Measurements from ENCODE around the gene SEMA6A. TPM values are rescaled to one million over a fixed set of nuclear protein-coding genes. Genes with fewer than 3 reads are reported as not detected.

Gene SEMA6A
- total RNA-seq, 1 donor from 2014 or later, result not detected

- Mint-ChIP-seq H3K27ac (no peak overlapping the region), H3K36me3 (ENCODE audit: low read depth) (no peaks in the 10 kb centered on the region), H3K4me1 (ENCODE audit: low read depth) (no peaks in the 10 kb centered on the region), H3K27me3 (ENCODE audit: low read depth) (no peaks in the 10 kb centered on the region), H3K9me3 (no peaks in the 10 kb centered on the region), H3K4me3 (ENCODE audit: low read depth) (no peak overlapping the region)
- no peak for DNase-seq (ENCODE audit: low spot score)
- intact Hi-C loops (cut with micrococcal nuclease), result no loop called here
These were observed 155.8 kb downstream of the SEMA6A start for GRCh38 chr5:116418774-116419173.

GRCh38 chr5:116418016-116418415 lies 156.6 kb downstream of the SEMA6A start:
- Mint-ChIP-seq H3K9me3 (no peaks in the 10 kb centered on the region), H3K4me3 (ENCODE audit: low read depth) (no peak overlapping the region), H3K36me3 (ENCODE audit: low read depth) (no peaks in the 10 kb centered on the region), H3K27me3 (ENCODE audit: low read depth) (no peaks in the 10 kb centered on the region), H3K4me1 (ENCODE audit: low read depth) (no peaks in the 10 kb centered on the region), H3K27ac (no peak overlapping the region)
- intact Hi-C loops (cut with micrococcal nuclease), result no loop called here
- DNase-seq (ENCODE audit: low spot score), result no peak

- Mint-ChIP-seq H3K4me3 (ENCODE audit: low read depth) (no peak overlapping the region), H3K9me3 (no peaks in the 10 kb centered on the region), H3K36me3 (ENCODE audit: low read depth) (no peaks in the 10 kb centered on the region), H3K27me3 (ENCODE audit: low read depth) (no peaks in the 10 kb centered on the region), H3K4me1 (ENCODE audit: low read depth) (no peaks in the 10 kb centered on the region), H3K27ac (no peak overlapping the region)
- intact Hi-C loops (cut with micrococcal nuclease), result no loop called here
- no peak for DNase-seq (ENCODE audit: low spot score)
These were observed 158.6 kb downstream of the SEMA6A start for GRCh38 chr5:116415989-116416388.

- intact Hi-C loops (cut with micrococcal nuclease), result no loop called here
- H3K27me3 Mint-ChIP-seq (ENCODE audit: low read depth), result no peaks in the 10 kb centered on the region
- H3K4me1 Mint-ChIP-seq (ENCODE audit: low read depth), result no peaks in the 10 kb centered on the region
- H3K9me3 Mint-ChIP-seq, result no peaks in the 10 kb centered on the region
- no peak for DNase-seq (ENCODE audit: low spot score)
- no peak overlapping the region for H3K27ac Mint-ChIP-seq
- no peak overlapping the region for H3K4me3 Mint-ChIP-seq (ENCODE audit: low read depth)
- no peaks in the 10 kb centered on the region for H3K36me3 Mint-ChIP-seq (ENCODE audit: low read depth)
These were observed 159.4 kb downstream of the SEMA6A start for GRCh38 chr5:116415182-116415581.

- no peak for DNase-seq (ENCODE audit: low spot score)
- no peaks in the 10 kb centered on the region for H3K36me3 Mint-ChIP-seq (ENCODE audit: low read depth)
- no peak overlapping the region for H3K27ac Mint-ChIP-seq
- no peaks in the 10 kb centered on the region for H3K9me3 Mint-ChIP-seq
- no peaks in the 10 kb centered on the region for H3K4me1 Mint-ChIP-seq (ENCODE audit: low read depth)
- no peaks in the 10 kb centered on the region for H3K27me3 Mint-ChIP-seq (ENCODE audit: low read depth)
- intact Hi-C loops (cut with micrococcal nuclease), result no loop called here
- no peak overlapping the region for H3K4me3 Mint-ChIP-seq (ENCODE audit: low read depth)
These were observed 163.5 kb downstream of the SEMA6A start for GRCh38 chr5:116411101-116411571.

GRCh38 chr5:116410336-116410890 lies 164.2 kb downstream of the SEMA6A start:
- H3K27ac Mint-ChIP-seq, result no peak overlapping the region
- intact Hi-C loops (cut with micrococcal nuclease), result no loop called here
- no peaks in the 10 kb centered on the region for H3K9me3 Mint-ChIP-seq
- no peak overlapping the region for H3K4me3 Mint-ChIP-seq (ENCODE audit: low read depth)
- no peaks in the 10 kb centered on the region for H3K36me3 Mint-ChIP-seq (ENCODE audit: low read depth)
- H3K4me1 Mint-ChIP-seq (ENCODE audit: low read depth), result no peaks in the 10 kb centered on the region
- no peak for DNase-seq (ENCODE audit: low spot score)
- H3K27me3 Mint-ChIP-seq (ENCODE audit: low read depth), result no peaks in the 10 kb centered on the region

GRCh38 chr5:116409591-116410296 lies 164.9 kb downstream of the SEMA6A start:
- intact Hi-C loops (cut with micrococcal nuclease), result no loop called here
- no peak overlapping the region for H3K4me3 Mint-ChIP-seq (ENCODE audit: low read depth)

GRCh38 chr5:116406306-116407041 lies 168.1 kb downstream of the SEMA6A start:
- intact Hi-C loops (cut with micrococcal nuclease), result no loop called here
- no peaks in the 10 kb centered on the region for H3K9me3 Mint-ChIP-seq
- no peaks in the 10 kb centered on the region for H3K4me1 Mint-ChIP-seq (ENCODE audit: low read depth)

More at GRCh38 chr5:116409591-116410296, 164.9 kb downstream of the SEMA6A start:
- Mint-ChIP-seq H3K36me3 (ENCODE audit: low read depth) (no peaks in the 10 kb centered on the region), H3K4me1 (ENCODE audit: low read depth) (no peaks in the 10 kb centered on the region), H3K27ac (no peak overlapping the region), H3K9me3 (no peaks in the 10 kb centered on the region), H3K27me3 (ENCODE audit: low read depth) (no peaks in the 10 kb centered on the region)
- no peak for DNase-seq (ENCODE audit: low spot score)

GRCh38 chr5:116404792-116405191 lies 169.8 kb downstream of the SEMA6A start:
- no peak for DNase-seq (ENCODE audit: low spot score)
- no peaks in the 10 kb centered on the region for H3K9me3 Mint-ChIP-seq
- H3K4me1 Mint-ChIP-seq (ENCODE audit: low read depth), result no peaks in the 10 kb centered on the region
- intact Hi-C loops (cut with micrococcal nuclease), result no loop called here
- H3K36me3 Mint-ChIP-seq (ENCODE audit: low read depth), result no peaks in the 10 kb centered on the region
- H3K27me3 Mint-ChIP-seq (ENCODE audit: low read depth), result no peaks in the 10 kb centered on the region
- H3K27ac Mint-ChIP-seq, result no peak overlapping the region
- H3K4me3 Mint-ChIP-seq (ENCODE audit: low read depth), result no peak overlapping the region

More at GRCh38 chr5:116406306-116407041, 168.1 kb downstream of the SEMA6A start:
- no peaks in the 10 kb centered on the region for H3K27me3 Mint-ChIP-seq (ENCODE audit: low read depth)
- H3K27ac Mint-ChIP-seq, result no peak overlapping the region
- DNase-seq (ENCODE audit: low spot score), result no peak
- no peaks in the 10 kb centered on the region for H3K36me3 Mint-ChIP-seq (ENCODE audit: low read depth)
- no peak overlapping the region for H3K4me3 Mint-ChIP-seq (ENCODE audit: low read depth)

- intact Hi-C loops (cut with micrococcal nuclease), result no loop called here
- Mint-ChIP-seq H3K27me3 (ENCODE audit: low read depth) (no peaks in the 10 kb centered on the region), H3K27ac (no peak overlapping the region), H3K9me3 (no peaks in the 10 kb centered on the region), H3K36me3 (ENCODE audit: low read depth) (no peaks in the 10 kb centered on the region), H3K4me3 (ENCODE audit: low read depth) (no peak overlapping the region), H3K4me1 (ENCODE audit: low read depth) (no peaks in the 10 kb centered on the region)
- no peak for DNase-seq (ENCODE audit: low spot score)
These were observed 170.6 kb downstream of the SEMA6A start for GRCh38 chr5:116404016-116404415.

- H3K27me3 Mint-ChIP-seq (ENCODE audit: low read depth), result no peaks in the 10 kb centered on the region
- DNase-seq (ENCODE audit: low spot score), result no peak
- no peak overlapping the region for H3K4me3 Mint-ChIP-seq (ENCODE audit: low read depth)
- no peaks in the 10 kb centered on the region for H3K4me1 Mint-ChIP-seq (ENCODE audit: low read depth)
- no peaks in the 10 kb centered on the region for H3K36me3 Mint-ChIP-seq (ENCODE audit: low read depth)
- intact Hi-C loops (cut with micrococcal nuclease), result no loop called here
- H3K9me3 Mint-ChIP-seq, result no peaks in the 10 kb centered on the region
- H3K27ac Mint-ChIP-seq, result no peak overlapping the region
These were observed 172.4 kb downstream of the SEMA6A start for GRCh38 chr5:116402235-116402634.

- no peaks in the 10 kb centered on the region for H3K36me3 Mint-ChIP-seq (ENCODE audit: low read depth)
- H3K27ac Mint-ChIP-seq, result no peak overlapping the region
- DNase-seq (ENCODE audit: low spot score), result no peak
- intact Hi-C loops (cut with micrococcal nuclease), result no loop called here
- H3K4me3 Mint-ChIP-seq (ENCODE audit: low read depth), result no peak overlapping the region
- H3K9me3 Mint-ChIP-seq, result no peaks in the 10 kb centered on the region
- no peaks in the 10 kb centered on the region for H3K27me3 Mint-ChIP-seq (ENCODE audit: low read depth)
- no peaks in the 10 kb centered on the region for H3K4me1 Mint-ChIP-seq (ENCODE audit: low read depth)
These were observed 173.0 kb downstream of the SEMA6A start for GRCh38 chr5:116401576-116401975.

GRCh38 chr5:116396476-116397099 lies 178.0 kb downstream of the SEMA6A start:
- Mint-ChIP-seq H3K4me1 (ENCODE audit: low read depth) (no peaks in the 10 kb centered on the region), H3K27ac (no peak overlapping the region), H3K4me3 (ENCODE audit: low read depth) (no peak overlapping the region), H3K36me3 (ENCODE audit: low read depth) (no peaks in the 10 kb centered on the region), H3K27me3 (ENCODE audit: low read depth) (no peaks in the 10 kb centered on the region), H3K9me3 (no peaks in the 10 kb centered on the region)
- intact Hi-C loops (cut with micrococcal nuclease), result no loop called here
- no peak for DNase-seq (ENCODE audit: low spot score)

All from activated T-helper 2 cell treated with anti-CD3 and anti-CD28 coated beads, Interferon-gamma antibody, Interleukin-2, Interleukin-4, amounts not matched to agents 10 μg/mL and 5 μg/mL and 100 μg/mL, durations not matched to agents 14 hours and 24 hours and 36 hours (primary cell).